ENCODE data around the gene GLS2.
"Not testable (repeated sequence)": the region's sequence is repeated elsewhere in the genome, so short reads cannot be mapped to it uniquely, and the experiment has no call there.

The GLS2 gene

DNA sequence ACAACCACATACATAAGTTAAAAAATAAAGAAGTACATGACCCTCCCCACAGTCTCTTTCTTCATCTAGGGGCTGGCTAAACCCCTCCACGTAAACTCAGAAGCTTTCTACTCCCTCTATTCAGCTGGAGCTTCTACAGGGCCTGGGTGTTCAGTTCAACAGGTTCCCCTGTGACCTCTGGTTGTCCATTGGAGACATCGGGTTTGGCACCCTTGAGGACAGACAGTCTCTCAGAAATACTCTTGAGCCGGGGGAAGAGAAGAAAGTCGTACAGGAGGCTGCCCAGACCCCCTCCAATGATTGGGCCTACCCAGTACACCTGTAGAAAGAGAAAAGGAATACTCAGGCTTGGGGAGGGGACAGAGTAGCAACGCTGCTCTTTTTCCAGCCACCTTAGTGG is 36.8 kb downstream of the GLS2 start:
- Mint-ChIP-seq H3K27me3 (no peaks in the 10 kb centered on the region), H3K4me1 (peaks cover 9% of the 10 kb centered on the region), H3K36me3 (ENCODE audit: insufficient read depth) (peaks cover 4% of the 10 kb centered on the region), H3K27ac (ENCODE audit: low read depth) (no peak overlapping the region), H3K4me3 (no peak overlapping the region), H3K9me3 (no peaks in the 10 kb centered on the region)
- ATAC-seq (replicated peaks; ENCODE audit: extremely low read depth, poor library complexity, severe bottlenecking) (no peak), DNase-seq (ENCODE audit: low spot score in 2 of 2) (no peak)

DNA sequence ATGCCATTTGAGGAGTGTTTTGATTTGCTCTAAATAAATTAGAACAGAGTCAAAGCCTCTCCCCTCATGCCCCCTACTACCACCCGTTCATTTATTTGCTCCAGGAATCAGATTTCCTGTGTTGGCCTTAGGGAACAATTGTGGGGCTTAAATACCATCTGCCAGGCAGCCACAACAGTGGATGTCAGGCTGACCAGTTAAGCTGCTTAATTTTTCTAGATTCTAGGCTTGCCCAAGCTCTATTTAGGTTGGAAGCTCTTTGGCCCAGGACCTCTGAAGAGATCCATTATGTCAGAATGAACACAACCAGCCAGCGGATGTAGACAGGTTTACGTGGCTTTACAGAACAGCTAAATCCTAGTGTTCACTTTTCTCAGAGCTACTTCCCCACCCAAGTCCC is 37.7 kb downstream of the GLS2 start:
- no peaks in the 10 kb centered on the region for H3K27me3 Mint-ChIP-seq
- peaks cover 9% of the 10 kb centered on the region for H3K4me1 Mint-ChIP-seq
- peaks cover 4% of the 10 kb centered on the region for H3K36me3 Mint-ChIP-seq (ENCODE audit: insufficient read depth)
- H3K27ac Mint-ChIP-seq (ENCODE audit: low read depth), result peak overlapping the region; percentile 93
- ATAC-seq (replicated peaks; ENCODE audit: extremely low read depth, poor library complexity, severe bottlenecking), result no peak
- DNase-seq (ENCODE audit: low spot score in 2 of 2), result no peak
- peak overlapping the region; percentile 86 for H3K4me3 Mint-ChIP-seq
- H3K9me3 Mint-ChIP-seq, result no peaks in the 10 kb centered on the region

DNA sequence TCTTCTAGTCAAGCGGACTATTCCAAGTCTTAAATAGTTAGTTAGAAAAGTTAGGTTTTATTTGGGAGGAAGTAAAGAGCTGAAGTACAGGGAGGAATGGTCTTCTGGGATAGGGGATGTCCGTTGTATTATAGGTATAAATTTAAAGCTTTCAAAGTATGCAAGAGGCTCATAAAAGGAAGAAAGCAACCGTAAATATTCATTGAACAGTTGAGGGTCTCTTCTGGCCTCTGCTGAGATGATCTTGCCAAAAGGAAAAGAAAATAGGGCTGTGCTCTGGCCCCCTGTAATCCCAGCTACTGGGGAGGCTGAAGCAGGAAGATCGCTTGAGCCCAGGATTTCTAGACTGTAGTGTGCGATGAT is 38.4 kb downstream of the GLS2 start:
- no peak for DNase-seq (ENCODE audit: low spot score in 2 of 2)
- peak overlapping the region; percentile 93 for H3K27ac Mint-ChIP-seq (ENCODE audit: low read depth)
- peak overlapping the region; percentile 86 for H3K4me3 Mint-ChIP-seq
- peaks cover 4% of the 10 kb centered on the region for H3K36me3 Mint-ChIP-seq (ENCODE audit: insufficient read depth)
- H3K9me3 Mint-ChIP-seq, result no peaks in the 10 kb centered on the region
- ATAC-seq (replicated peaks; ENCODE audit: extremely low read depth, poor library complexity, severe bottlenecking), result no peak
- no peaks in the 10 kb centered on the region for H3K27me3 Mint-ChIP-seq
- peaks cover 9% of the 10 kb centered on the region for H3K4me1 Mint-ChIP-seq

DNA sequence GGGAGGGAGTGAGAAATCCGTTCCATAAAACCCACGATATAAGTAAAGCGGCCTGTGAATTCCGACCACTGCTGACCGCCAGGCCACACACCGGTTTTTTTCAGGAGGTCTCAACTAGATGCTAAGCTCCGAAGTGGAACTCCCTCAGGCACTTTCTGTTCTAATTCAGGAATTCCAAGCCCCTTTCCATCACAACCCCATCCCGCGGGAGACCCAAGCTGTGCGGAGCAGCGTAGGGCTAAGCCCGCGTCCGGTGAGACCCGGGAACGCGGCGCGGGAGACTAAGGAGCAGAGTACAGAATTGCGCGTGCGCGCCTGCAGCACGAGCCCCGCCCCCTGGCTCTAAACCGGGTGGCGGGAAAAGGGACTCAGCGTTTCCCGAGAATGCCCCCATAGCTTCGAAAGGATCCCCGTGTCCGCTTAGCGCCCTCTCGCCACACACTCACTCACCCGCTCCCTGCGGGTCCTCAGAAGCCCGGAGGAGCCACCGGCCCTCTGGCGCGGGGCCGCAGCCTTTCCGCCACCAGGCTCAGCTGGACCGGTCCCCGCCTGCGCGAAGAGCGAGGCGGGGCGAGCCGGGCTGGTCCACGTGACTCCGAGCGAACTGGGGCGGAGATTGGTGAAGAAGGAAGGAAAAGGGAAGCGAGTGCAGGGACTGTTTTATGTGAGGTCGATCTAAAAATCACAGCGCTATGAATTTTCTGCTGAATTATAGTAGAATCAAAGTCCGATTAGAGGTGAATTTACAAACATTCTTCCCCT is 38.9 kb downstream of the GLS2 start, which contains the start of gene TIMELESS:
Gene TIMELESS (minus strand): TSS at position 567 of the 762 bp plus-strand sequence. CDS start 15,256 bp downstream, outside the sequence.
- Mint-ChIP-seq H3K36me3 (ENCODE audit: insufficient read depth) (peaks cover 4% of the 10 kb centered on the region), H3K9me3 (no peaks in the 10 kb centered on the region), H3K27me3 (no peaks in the 10 kb centered on the region), H3K4me3 (peak within 1 kb of the TSS; percentile 86), H3K4me1 (peaks cover 9% of the 10 kb centered on the region), H3K27ac (ENCODE audit: low read depth) (peak within 1 kb of the TSS; percentile 93)
- peak; percentile 98 for ATAC-seq (replicated peaks; ENCODE audit: extremely low read depth, poor library complexity, severe bottlenecking)
- DNase-seq (ENCODE audit: low spot score in 2 of 2), result peak; percentile 69 to 75

DNA sequence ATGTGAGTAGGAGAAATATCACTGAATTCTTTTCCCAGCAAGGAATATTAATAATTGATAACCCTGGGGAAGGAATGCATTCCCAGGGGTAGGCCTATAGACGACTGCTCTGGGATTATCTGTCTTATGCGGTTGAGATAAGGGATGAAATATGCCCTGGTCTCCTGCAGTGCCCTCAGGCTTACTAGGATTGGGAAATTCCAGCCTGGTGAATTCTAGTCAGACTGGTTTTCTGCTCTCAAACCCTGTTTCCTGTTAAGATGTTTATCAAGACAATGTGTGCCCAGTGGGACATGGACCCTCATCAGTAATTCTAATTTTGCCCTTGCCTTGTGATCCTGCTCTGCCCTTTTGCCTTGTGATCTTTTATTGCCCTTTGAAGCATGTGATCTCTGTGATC is 44.8 kb downstream of the GLS2 start:
- H3K4me1 Mint-ChIP-seq; ATAC-seq (replicated peaks; ENCODE audit: extremely low read depth, poor library complexity, severe bottlenecking); H3K27me3 Mint-ChIP-seq; H3K4me3 Mint-ChIP-seq; H3K36me3 Mint-ChIP-seq (ENCODE audit: insufficient read depth); H3K9me3 Mint-ChIP-seq; DNase-seq (ENCODE audit: low spot score in 2 of 2); H3K27ac Mint-ChIP-seq (ENCODE audit: low read depth): not testable (repeated sequence)

DNA sequence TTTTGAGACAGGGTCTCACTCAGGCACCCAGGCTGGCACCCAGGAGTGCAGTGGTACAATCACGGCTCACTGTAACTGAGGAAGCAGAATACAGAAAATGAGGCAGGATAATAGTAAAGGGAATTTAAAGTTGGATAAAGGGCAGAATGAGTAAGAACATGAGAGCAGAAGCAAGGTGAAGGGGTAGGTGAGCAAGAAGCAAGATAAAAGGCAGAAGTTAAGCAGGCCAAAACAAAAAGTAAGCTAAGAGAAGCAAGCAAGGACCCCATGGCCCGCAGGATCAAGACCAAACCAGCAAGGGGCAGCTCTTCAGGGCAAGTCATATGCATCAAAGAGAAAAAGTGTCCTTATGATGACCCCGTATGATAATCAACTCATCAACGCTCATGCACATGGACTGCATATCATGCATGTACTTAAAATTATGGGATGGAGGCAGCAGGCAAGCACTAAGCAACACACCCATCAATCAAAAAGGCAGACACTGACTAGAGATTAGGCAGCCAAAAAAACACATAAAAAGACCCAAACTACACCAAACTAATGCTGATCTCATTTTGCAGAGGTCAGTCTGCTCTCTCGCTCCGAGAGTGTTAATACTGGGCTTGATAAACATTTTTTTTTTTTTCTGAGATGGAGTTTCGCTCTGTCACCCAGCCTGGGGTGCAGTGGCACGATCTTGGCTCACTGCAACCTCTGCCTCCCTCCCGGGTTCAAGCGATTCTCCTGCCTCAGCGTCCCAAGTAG is 50.4 kb downstream of the GLS2 start:
- H3K4me1 Mint-ChIP-seq, result no peaks in the 10 kb centered on the region

DNA sequence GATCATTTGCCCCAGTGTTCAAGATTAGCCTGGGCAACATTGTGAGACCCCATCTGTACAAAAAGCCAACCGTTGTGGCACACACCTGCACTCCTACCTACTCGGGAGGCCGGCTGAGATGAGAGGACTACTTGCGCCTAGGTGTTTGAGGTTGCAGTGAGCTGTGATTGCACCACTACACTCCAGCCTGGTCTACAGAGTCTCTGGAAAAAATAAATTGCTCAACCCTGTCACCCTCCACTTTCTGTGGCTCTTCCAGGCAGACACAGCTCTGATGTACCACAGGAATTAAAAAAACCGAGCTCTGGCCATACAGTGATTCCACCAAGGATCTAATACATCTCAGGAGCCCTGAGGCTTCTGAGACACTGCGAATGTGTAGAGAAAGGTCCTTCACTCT is 53.1 kb downstream of the GLS2 start:
- no peak overlapping the region for H3K27ac Mint-ChIP-seq (ENCODE audit: low read depth)
- no peaks in the 10 kb centered on the region for H3K9me3 Mint-ChIP-seq
- no peaks in the 10 kb centered on the region for H3K27me3 Mint-ChIP-seq
- H3K36me3 Mint-ChIP-seq (ENCODE audit: insufficient read depth), result peaks cover 4% of the 10 kb centered on the region
- no peaks in the 10 kb centered on the region for H3K4me1 Mint-ChIP-seq
- ATAC-seq (replicated peaks; ENCODE audit: extremely low read depth, poor library complexity, severe bottlenecking), result no peak
- no peak for DNase-seq (ENCODE audit: low spot score in 2 of 2)
- H3K4me3 Mint-ChIP-seq, result no peak overlapping the region

More for the DNA sequence above, 50.4 kb downstream of the GLS2 start:
- DNase-seq (ENCODE audit: low spot score in 2 of 2) (no peak), ATAC-seq (replicated peaks; ENCODE audit: extremely low read depth, poor library complexity, severe bottlenecking) (no peak)
- H3K27me3 Mint-ChIP-seq, result no peaks in the 10 kb centered on the region
- no peaks in the 10 kb centered on the region for H3K9me3 Mint-ChIP-seq
- H3K4me3 Mint-ChIP-seq, result no peak overlapping the region
- H3K27ac Mint-ChIP-seq (ENCODE audit: low read depth), result no peak overlapping the region
- H3K36me3 Mint-ChIP-seq (ENCODE audit: insufficient read depth), result peaks cover 1% of the 10 kb centered on the region

DNA sequence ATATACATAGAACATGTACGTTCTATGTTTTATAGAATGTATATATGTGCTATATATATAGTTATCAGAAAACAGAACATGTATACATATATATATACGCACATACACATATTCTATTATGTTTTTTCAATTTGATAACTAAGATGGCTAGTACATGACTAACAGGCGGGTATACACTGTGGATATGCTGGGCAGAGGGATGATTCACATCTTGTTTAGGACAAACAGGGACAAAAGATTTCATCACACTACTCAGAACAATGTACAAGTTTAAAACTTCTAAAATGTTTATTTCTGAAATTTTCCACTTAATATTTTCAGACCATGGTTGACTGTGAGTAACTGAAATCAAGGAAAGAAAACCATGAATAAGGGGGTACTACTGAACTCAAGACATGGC is 56.1 kb downstream of the GLS2 start:
- ATAC-seq (replicated peaks; ENCODE audit: extremely low read depth, poor library complexity, severe bottlenecking), result no peak
- no peak overlapping the region for H3K27ac Mint-ChIP-seq (ENCODE audit: low read depth)
- DNase-seq (ENCODE audit: low spot score in 2 of 2), result no peak
- no peaks in the 10 kb centered on the region for H3K4me1 Mint-ChIP-seq
- H3K4me3 Mint-ChIP-seq, result no peak overlapping the region
- H3K27me3 Mint-ChIP-seq, result no peaks in the 10 kb centered on the region
- H3K36me3 Mint-ChIP-seq (ENCODE audit: insufficient read depth), result peaks cover 2% of the 10 kb centered on the region
- H3K9me3 Mint-ChIP-seq, result no peaks in the 10 kb centered on the region

DNA sequence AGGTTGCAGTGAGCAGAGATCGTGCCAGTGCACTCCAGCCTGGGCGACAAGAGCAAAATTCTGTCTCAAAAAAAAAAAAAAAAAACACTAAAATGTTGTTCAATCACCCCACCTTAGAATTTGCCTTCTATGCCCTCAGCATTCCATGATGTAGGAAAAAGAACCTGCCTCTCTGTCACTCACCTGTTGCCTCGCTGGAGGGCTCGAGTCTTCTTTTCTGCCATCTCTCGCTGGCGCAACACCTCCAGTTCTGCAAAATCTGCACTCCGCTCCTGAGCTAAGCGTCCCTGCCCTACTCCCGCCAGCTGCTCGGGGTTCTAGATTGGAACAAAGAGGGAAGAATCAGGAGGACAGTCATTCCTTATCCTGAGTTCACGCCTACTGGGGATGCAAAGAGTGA is 56.7 kb downstream of the GLS2 start:
- peaks cover 2% of the 10 kb centered on the region for H3K36me3 Mint-ChIP-seq (ENCODE audit: insufficient read depth)
- H3K27ac Mint-ChIP-seq (ENCODE audit: low read depth), result no peak overlapping the region
- no peaks in the 10 kb centered on the region for H3K27me3 Mint-ChIP-seq
- ATAC-seq (replicated peaks; ENCODE audit: extremely low read depth, poor library complexity, severe bottlenecking) (no peak), DNase-seq (ENCODE audit: low spot score in 2 of 2) (no peak)
- no peak overlapping the region for H3K4me3 Mint-ChIP-seq
- no peaks in the 10 kb centered on the region for H3K4me1 Mint-ChIP-seq
- no peaks in the 10 kb centered on the region for H3K9me3 Mint-ChIP-seq

DNA sequence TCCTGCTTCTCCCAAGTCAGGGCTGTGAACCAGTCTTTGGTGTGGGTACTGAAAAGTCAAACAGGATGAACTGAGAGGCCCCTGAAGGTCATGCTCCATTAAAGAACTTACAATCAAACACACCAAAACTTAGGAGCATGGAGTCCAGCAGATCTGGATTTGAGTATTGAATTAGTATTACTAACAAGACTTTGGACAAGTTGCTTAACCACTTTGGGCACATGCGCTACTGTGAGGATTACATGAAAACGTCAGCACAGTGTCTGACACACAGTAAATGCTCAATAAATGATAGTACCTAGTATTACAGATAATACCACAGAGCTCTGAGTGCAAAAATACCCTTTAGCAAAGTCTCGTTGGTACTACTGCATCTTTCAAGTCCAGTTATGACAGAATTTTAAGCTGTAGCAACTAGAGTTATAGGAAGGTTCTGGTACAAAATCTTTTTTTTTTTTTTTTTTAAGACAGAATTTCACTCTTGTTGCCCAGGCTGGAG is 62.0 kb downstream of the GLS2 start:
- Mint-ChIP-seq H3K4me1 (no peaks in the 10 kb centered on the region), H3K9me3 (no peaks in the 10 kb centered on the region), H3K4me3 (no peak overlapping the region), H3K27ac (ENCODE audit: low read depth) (no peak overlapping the region), H3K27me3 (no peaks in the 10 kb centered on the region), H3K36me3 (ENCODE audit: insufficient read depth) (no peaks in the 10 kb centered on the region)
- DNase-seq (ENCODE audit: low spot score in 2 of 2) (no peak), ATAC-seq (replicated peaks; ENCODE audit: extremely low read depth, poor library complexity, severe bottlenecking) (no peak)

DNA sequence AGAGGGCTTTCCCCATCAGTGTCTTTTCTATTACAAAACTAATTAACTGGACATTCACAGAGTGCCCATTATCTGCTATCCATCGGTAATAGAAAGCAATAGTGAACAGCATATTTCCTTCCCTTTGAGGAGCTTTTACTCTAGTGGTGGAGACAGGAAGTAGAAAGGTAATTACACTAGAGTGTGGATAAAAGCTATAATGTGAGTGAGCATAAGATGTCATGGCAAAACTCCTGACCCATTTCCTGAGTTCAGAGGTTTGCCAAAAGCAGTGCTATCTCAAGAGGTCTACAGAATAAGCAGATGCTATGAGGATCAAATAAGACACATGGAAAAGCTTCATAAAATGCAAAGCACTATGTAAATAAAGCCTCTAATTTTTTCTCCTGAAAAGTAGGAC is 62.8 kb downstream of the GLS2 start:
- Mint-ChIP-seq H3K9me3 (no peaks in the 10 kb centered on the region), H3K4me3 (no peak overlapping the region), H3K4me1 (no peaks in the 10 kb centered on the region), H3K36me3 (ENCODE audit: insufficient read depth) (no peaks in the 10 kb centered on the region), H3K27ac (ENCODE audit: low read depth) (no peak overlapping the region), H3K27me3 (no peaks in the 10 kb centered on the region)
- ATAC-seq (replicated peaks; ENCODE audit: extremely low read depth, poor library complexity, severe bottlenecking), result no peak
- DNase-seq (ENCODE audit: low spot score in 2 of 2), result no peak

Measured in central memory CD8-positive, alpha-beta T cell (primary cell).